Tibial nerve (tissue), 4 donors: ENCODE data around the gene EHF. TPM values are rescaled to one million over a fixed set of nuclear protein-coding genes. Genes with fewer than 3 reads are reported as not detected.

ENCODE experiments used
- DNase-seq, 2 donors: peaks; one replicate each; pipeline ENCODE4 v3.0.0-alpha.2; 2019; ENCODE audit warnings: low spot score in 2 of 2
- H3K27ac ChIP-seq, 4 donors: fragments of 200-600 bp; sonication (generic) in 3 of 4; one replicate each; pipeline ENCODE4 v1.5.1; 2017 to 2019; ENCODE audit warnings: mild to moderate bottlenecking in 1 of 4
- H3K27me3 ChIP-seq, 2 donors: fragments of 200-600 bp; sonication (generic) in 1 of 2; one replicate each; pipeline versions ENCODE4 v1.5.1 to v1.6.0; 2017 to 2019
- H3K36me3 ChIP-seq, 3 donors: fragments of 200-600 bp; sonication (generic); one replicate each; pipeline ENCODE4 v1.5.1; 2018 to 2019
- H3K4me1 ChIP-seq, 4 donors: fragments of 200-600 bp; sonication (generic) in 3 of 4; one replicate each; pipeline ENCODE4 v1.5.1; 2017 to 2019
- H3K4me3 ChIP-seq, 4 donors: fragments of 200-600 bp; sonication (generic) in 3 of 4; one replicate each; pipeline ENCODE4 v1.5.1; 2017 to 2019; ENCODE audit warnings: mild to moderate bottlenecking in 1 of 4, moderate library complexity in 1 of 4
- H3K9me3 ChIP-seq, 4 donors: fragments of 200-600 bp; sonication (generic) in 3 of 4; one replicate each; pipeline ENCODE4 v1.5.1; 2017 to 2019
- EP300 ChIP-seq, 2 donors: sonication (generic); formaldehyde crosslinking; IDR thresholded peaks; one replicate each; pipeline ENCODE4 v1.6.1; 2017; ENCODE audit warnings: antibody characterized with exemption in 2 of 2, mild to moderate bottlenecking in 1 of 2
- POLR2A ChIP-seq, 2 donors: fragments of 450-650 bp; IDR thresholded peaks; one replicate each; pipeline ENCODE4 v1.6.1; 2017; ENCODE audit warnings: antibody characterized with exemption in 2 of 2, mild to moderate bottlenecking in 2 of 2, moderate library complexity in 2 of 2
- WGBS, 2 donors: methylation state at CpG; one replicate each; pipeline ENCODE4 v1.1.5; 2018; 5-methylcytosine and 5-hydroxymethylcytosine counted together
- total RNA-seq, 4 donors: library from RNA; depleted of rRNA; stranded (reverse); fragments of >200 nt; gene quantifications; one replicate each; pipeline ENCODE4 v1.1.0, GENCODE V29; 2016
- TF ChIP-seq, protein P1 (sequence below), 5 experiments: fragments of 200-600 bp in 3 of 5; fragments of 450-650 bp in 2 of 5; sonication (generic) in 3 of 5; IDR thresholded peaks; one replicate each; pipeline ENCODE4 v1.5.1; 2016 to 2019; ENCODE audit warnings: antibody characterized with exemption in 5 of 5, mild to moderate bottlenecking in 3 of 5, moderate library complexity in 2 of 5

Gene EHF
- total RNA-seq, 4 donors from 2014 or later, result 0.22 TPM; not detected in 3

DNA sequence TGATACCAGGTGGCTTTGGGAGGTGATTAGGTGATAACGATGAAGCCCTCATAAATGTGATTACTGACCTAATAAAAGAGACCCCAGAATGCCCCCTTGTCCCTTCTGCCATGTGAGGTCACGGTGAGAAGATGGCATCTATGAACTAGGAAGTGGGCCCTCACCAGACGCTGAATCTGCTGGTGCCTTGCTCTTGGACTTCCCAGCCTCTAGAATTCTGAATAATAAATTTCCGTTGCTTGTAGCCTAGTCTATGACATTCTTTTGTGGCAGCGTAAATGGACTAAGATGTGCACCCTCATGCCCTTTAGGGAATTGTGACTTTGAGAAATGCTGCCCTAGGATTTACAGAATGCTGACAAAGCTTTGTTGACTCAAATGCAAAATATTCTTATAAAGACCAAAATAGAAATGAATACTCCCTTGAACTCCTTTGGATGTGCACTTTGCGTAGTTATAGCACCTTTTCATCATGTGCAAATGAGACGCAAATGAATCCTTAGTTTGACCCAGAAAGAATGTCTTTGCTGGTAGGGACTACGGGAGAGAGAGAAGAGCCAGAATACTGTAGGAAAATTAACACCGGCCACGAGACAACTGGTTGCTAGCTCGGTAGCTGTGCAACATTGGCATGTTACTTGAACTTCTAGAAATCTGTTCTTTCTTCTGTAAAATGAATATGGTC, 24.8 kb upstream of the EHF start:
- no peaks in the 10 kb centered on the region for H3K27me3 ChIP-seq
- 92 to 94% methylated on average over 11 of the region's 11 CpGs for WGBS, 2 donors

DNA sequence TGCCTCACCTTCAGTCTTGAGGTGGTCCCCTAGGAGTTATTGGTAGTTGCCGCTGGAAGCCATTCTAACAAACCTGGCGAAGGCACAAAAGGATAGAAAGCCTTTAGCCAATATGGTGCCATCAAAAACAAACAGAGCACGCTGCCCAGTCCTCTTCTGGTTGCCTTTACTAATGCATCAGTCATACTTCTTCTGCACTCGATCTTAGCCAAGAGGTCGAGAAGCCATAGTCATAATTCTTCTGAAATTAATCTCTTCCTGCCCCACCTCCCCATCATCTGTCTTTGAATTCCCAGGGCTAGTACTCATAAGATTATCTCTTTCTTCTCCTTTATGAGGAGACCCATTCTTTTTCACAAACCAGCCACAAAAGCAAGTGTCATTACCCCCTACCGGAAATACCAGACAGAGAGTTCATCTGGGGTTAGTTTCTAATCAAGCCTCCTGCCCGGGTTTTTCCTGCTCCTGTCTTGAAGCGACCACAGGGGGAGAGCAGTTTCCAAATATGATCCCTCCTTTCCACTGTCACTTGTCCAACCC, 21.4 kb upstream of the EHF start:
- Histone ChIP-seq H3K27ac (peak overlapping the region in 1 of 4 donors; percentile 50), H3K27me3 (no peaks in the 10 kb centered on the region), H3K4me3 (no peak overlapping the region), H3K36me3 (no peaks in the 10 kb centered on the region), H3K4me1 (peaks cover 0 to 18% (median 7%) of the 10 kb centered on the region in 4 donors), H3K9me3 (no peaks in the 10 kb centered on the region)
- no peak for DNase-seq
- no peak for TF ChIP-seq EP300 (IDR thresholded peaks at IDR 0.05)
- TF ChIP-seq, protein P1, sequence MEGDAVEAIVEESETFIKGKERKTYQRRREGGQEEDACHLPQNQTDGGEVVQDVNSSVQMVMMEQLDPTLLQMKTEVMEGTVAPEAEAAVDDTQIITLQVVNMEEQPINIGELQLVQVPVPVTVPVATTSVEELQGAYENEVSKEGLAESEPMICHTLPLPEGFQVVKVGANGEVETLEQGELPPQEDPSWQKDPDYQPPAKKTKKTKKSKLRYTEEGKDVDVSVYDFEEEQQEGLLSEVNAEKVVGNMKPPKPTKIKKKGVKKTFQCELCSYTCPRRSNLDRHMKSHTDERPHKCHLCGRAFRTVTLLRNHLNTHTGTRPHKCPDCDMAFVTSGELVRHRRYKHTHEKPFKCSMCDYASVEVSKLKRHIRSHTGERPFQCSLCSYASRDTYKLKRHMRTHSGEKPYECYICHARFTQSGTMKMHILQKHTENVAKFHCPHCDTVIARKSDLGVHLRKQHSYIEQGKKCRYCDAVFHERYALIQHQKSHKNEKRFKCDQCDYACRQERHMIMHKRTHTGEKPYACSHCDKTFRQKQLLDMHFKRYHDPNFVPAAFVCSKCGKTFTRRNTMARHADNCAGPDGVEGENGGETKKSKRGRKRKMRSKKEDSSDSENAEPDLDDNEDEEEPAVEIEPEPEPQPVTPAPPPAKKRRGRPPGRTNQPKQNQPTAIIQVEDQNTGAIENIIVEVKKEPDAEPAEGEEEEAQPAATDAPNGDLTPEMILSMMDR (IDR thresholded peaks at IDR 0.05), result no peak
- WGBS, 2 donors, result 43% methylated on average over 8 of the region's 8 CpGs

More for the DNA sequence above, 24.8 kb upstream of the EHF start:
- peaks cover 0 to 8% (median 0%) of the 10 kb centered on the region in 4 donors for H3K9me3 ChIP-seq
- peaks cover 0 to 16% (median 6%) of the 10 kb centered on the region in 4 donors for H3K4me1 ChIP-seq
- no peak for DNase-seq
- no peak for TF ChIP-seq EP300 (IDR thresholded peaks at IDR 0.05)
- TF ChIP-seq POLR2A (IDR thresholded peaks at IDR 0.05), result no peak
- TF ChIP-seq, protein P1 (IDR thresholded peaks at IDR 0.05), result no peak
- H3K36me3 ChIP-seq, result no peaks in the 10 kb centered on the region
- H3K4me3 ChIP-seq, result no peak overlapping the region
- H3K27ac ChIP-seq, result no peak overlapping the region

DNA sequence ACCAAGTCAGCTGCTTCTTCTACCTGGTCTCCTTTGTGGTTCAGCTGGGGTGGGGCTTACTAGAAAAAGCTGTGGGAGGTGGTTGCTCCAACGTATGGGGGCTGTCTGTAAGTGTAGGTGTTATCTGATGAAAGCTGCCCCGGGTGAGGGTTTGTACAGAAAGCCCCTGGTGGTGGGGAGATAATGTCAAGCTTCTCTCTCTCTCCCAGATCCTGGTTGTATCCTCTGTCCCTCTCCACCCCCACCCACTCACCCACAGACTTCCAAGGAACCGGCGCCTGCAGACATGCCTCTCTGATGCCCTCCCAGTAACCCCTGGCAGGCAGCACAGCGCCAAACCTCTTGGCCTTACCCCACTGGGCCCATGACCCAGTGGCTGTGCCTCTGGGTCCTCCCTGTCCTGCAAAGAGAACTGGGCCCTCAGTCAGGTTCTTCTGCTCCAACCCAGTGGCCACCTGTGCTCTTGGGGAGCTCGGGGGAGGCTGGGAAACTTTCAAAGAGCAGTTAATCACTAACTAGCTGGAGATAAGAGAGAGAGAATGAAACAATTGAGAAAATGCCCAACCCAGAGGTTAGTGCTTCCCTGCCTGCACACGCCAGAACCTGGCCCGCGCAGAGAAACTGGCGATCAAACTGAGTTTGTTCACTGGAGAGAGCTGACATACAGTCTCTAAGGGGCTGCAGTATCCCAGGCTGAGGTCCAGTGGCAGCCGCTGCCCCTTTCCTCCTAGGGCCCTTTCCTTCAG, 20.4 kb upstream of the EHF start:
- TF ChIP-seq EP300 (IDR thresholded peaks at IDR 0.05) (no peak), POLR2A (IDR thresholded peaks at IDR 0.05) (no peak)
- H3K4me3 ChIP-seq, result no peak overlapping the region
- H3K27ac ChIP-seq, result peak overlapping the region in 1 of 4 donors; percentile 65
- H3K36me3 ChIP-seq, result no peaks in the 10 kb centered on the region
- peaks cover 0 to 18% (median 7%) of the 10 kb centered on the region in 4 donors for H3K4me1 ChIP-seq
- 50% methylated on average over 11 of the region's 11 CpGs for WGBS, 2 donors
- H3K9me3 ChIP-seq, result no peaks in the 10 kb centered on the region
- DNase-seq, result no peak
- no peaks in the 10 kb centered on the region for H3K27me3 ChIP-seq

DNA sequence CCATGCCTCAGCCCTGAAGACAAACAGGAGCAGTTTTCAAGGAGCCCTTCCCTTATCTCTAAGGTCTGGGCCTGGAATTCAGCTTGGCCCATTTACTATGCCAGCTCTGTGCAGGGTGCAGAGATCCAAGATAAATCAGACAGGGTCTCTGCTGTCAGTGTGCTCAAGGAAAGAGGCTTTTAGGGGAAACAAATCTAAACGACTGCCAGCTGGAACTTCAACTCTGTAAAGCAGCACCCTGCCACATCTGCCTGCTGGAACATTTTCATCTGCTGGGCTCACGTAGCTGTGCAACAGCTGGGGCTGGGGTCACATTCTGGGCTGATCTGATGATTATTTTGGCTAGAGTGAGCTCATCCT, 19.8 kb upstream of the EHF start:
- TF ChIP-seq EP300 (IDR thresholded peaks at IDR 0.05), result no peak
- TF ChIP-seq, protein P1 (IDR thresholded peaks at IDR 0.05), result no peak
- no peak for TF ChIP-seq POLR2A (IDR thresholded peaks at IDR 0.05)
- H3K4me1 ChIP-seq, result peaks cover 0 to 18% (median 7%) of the 10 kb centered on the region in 4 donors
- no peaks in the 10 kb centered on the region for H3K9me3 ChIP-seq
- H3K27ac ChIP-seq, result peak overlapping the region in 1 of 4 donors; percentile 65
- H3K27me3 ChIP-seq, result no peaks in the 10 kb centered on the region
- 28 to 32% methylated on average over 2 of the region's 2 CpGs for WGBS, 2 donors
- no peaks in the 10 kb centered on the region for H3K36me3 ChIP-seq
- H3K4me3 ChIP-seq, result no peak overlapping the region
- no peak for DNase-seq

DNA sequence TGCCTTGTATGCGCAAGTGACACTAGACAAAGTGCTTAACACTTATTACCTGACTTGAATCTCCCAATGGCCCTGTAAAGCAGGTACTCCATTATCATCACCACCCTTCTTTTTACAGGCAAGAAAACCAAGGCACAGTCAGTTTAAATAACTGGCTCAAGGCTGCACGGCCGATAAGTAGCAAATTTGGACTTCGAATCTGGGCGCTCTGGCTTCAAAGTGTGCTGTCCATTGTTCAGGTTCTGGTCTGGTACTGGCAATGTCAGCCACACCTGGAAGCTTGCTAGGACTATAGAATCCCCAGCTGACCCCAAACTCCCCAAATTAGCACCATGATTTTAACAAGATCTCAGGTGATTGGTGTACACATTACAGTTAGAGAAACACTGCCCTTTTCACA, 19.3 kb upstream of the EHF start:
- Histone ChIP-seq H3K9me3 (no peaks in the 10 kb centered on the region), H3K27me3 (no peaks in the 10 kb centered on the region), H3K4me1 (peaks cover 0 to 18% (median 7%) of the 10 kb centered on the region in 4 donors), H3K4me3 (no peak overlapping the region), H3K36me3 (no peaks in the 10 kb centered on the region), H3K27ac (no peak overlapping the region)
- no peak for TF ChIP-seq POLR2A (IDR thresholded peaks at IDR 0.05)
- TF ChIP-seq EP300 (IDR thresholded peaks at IDR 0.05), result no peak
- TF ChIP-seq, protein P1 (IDR thresholded peaks at IDR 0.05), result no peak
- DNase-seq, result no peak
- WGBS, 2 donors, result 69 to 71% methylated on average over 5 of the region's 5 CpGs
